ENCODE measurements around the gene VSTM4. TPM values are rescaled to one million over a fixed set of nuclear protein-coding genes. Genes with fewer than 3 reads are reported as not detected.

Gene VSTM4
- total RNA-seq, 2 donors from 2014 or later, result 0.25 to 0.38 TPM

- DNase-seq (ENCODE audit: low spot score) (no peak), ATAC-seq (no peak)
- no peaks in the 10 kb centered on the region for H3K36me3 Mint-ChIP-seq
- peaks cover 0 to 2% of the 10 kb centered on the region in 2 donors for H3K27me3 Mint-ChIP-seq
- no peak overlapping the region for H3K27ac Mint-ChIP-seq
- no peaks in the 10 kb centered on the region for H3K9me3 Mint-ChIP-seq
- no peaks in the 10 kb centered on the region for H3K4me1 Mint-ChIP-seq (ENCODE audit: low read depth in 2 of 2)
- H3K4me3 Mint-ChIP-seq, result no peak overlapping the region
Measured at GRCh38 chr10:48993627-48994026, 121.7 kb downstream of the VSTM4 start.

GRCh38 chr10:48990226-48990625 is 125.1 kb downstream of the VSTM4 start:
- no peaks in the 10 kb centered on the region for H3K9me3 Mint-ChIP-seq
- ATAC-seq, result no peak
- no peak overlapping the region for H3K4me3 Mint-ChIP-seq
- DNase-seq (ENCODE audit: low spot score), result no peak
- no peaks in the 10 kb centered on the region for H3K27me3 Mint-ChIP-seq
- no peaks in the 10 kb centered on the region for H3K4me1 Mint-ChIP-seq (ENCODE audit: low read depth in 2 of 2)
- H3K36me3 Mint-ChIP-seq, result no peaks in the 10 kb centered on the region
- H3K27ac Mint-ChIP-seq, result no peak overlapping the region

GRCh38 chr10:48985621-48986158 is 129.6 kb downstream of the VSTM4 start:
- Mint-ChIP-seq H3K36me3 (no peaks in the 10 kb centered on the region), H3K4me1 (ENCODE audit: low read depth in 2 of 2) (no peaks in the 10 kb centered on the region), H3K9me3 (no peaks in the 10 kb centered on the region), H3K4me3 (no peak overlapping the region), H3K27me3 (no peaks in the 10 kb centered on the region), H3K27ac (no peak overlapping the region)
- no peak for DNase-seq (ENCODE audit: low spot score)
- peak in 1 of 2 donors; percentile 51 for ATAC-seq

- no peaks in the 10 kb centered on the region for H3K4me1 Mint-ChIP-seq (ENCODE audit: low read depth in 2 of 2)
- H3K9me3 Mint-ChIP-seq, result no peaks in the 10 kb centered on the region
- no peaks in the 10 kb centered on the region for H3K36me3 Mint-ChIP-seq
- no peak overlapping the region for H3K27ac Mint-ChIP-seq
- H3K4me3 Mint-ChIP-seq, result no peak overlapping the region
- DNase-seq (ENCODE audit: low spot score), result no peak
- no peak for ATAC-seq
- no peaks in the 10 kb centered on the region for H3K27me3 Mint-ChIP-seq
Measured at GRCh38 chr10:48983648-48984351, 131.5 kb downstream of the VSTM4 start.

- ATAC-seq, result no peak
- H3K27me3 Mint-ChIP-seq, result no peaks in the 10 kb centered on the region
Measured at GRCh38 chr10:48982584-48982983, 132.7 kb downstream of the VSTM4 start.

GRCh38 chr10:48981310-48981907 is 133.9 kb downstream of the VSTM4 start:
- Mint-ChIP-seq H3K4me1 (ENCODE audit: low read depth in 2 of 2) (no peaks in the 10 kb centered on the region), H3K27me3 (no peaks in the 10 kb centered on the region), H3K36me3 (no peaks in the 10 kb centered on the region), H3K9me3 (no peaks in the 10 kb centered on the region), H3K4me3 (no peak overlapping the region), H3K27ac (no peak overlapping the region)
- peak; percentile 60 to 65 for ATAC-seq
- no peak for DNase-seq (ENCODE audit: low spot score)

More at GRCh38 chr10:48982584-48982983, 132.7 kb downstream of the VSTM4 start:
- H3K9me3 Mint-ChIP-seq, result no peaks in the 10 kb centered on the region
- H3K36me3 Mint-ChIP-seq, result no peaks in the 10 kb centered on the region
- no peaks in the 10 kb centered on the region for H3K4me1 Mint-ChIP-seq (ENCODE audit: low read depth in 2 of 2)
- no peak overlapping the region for H3K4me3 Mint-ChIP-seq
- no peak overlapping the region for H3K27ac Mint-ChIP-seq
- no peak for DNase-seq (ENCODE audit: low spot score)

GRCh38 chr10:48978318-48978717 is 137.0 kb downstream of the VSTM4 start:
- H3K9me3 Mint-ChIP-seq, result no peaks in the 10 kb centered on the region
- ATAC-seq, result peak in 1 of 2 donors; percentile 10
- no peak overlapping the region for H3K27ac Mint-ChIP-seq
- DNase-seq (ENCODE audit: low spot score), result no peak
- no peaks in the 10 kb centered on the region for H3K4me1 Mint-ChIP-seq (ENCODE audit: low read depth in 2 of 2)
- no peak overlapping the region for H3K4me3 Mint-ChIP-seq
- peaks cover 4 to 9% of the 10 kb centered on the region in 2 donors for H3K27me3 Mint-ChIP-seq
- H3K36me3 Mint-ChIP-seq, result no peaks in the 10 kb centered on the region

GRCh38 chr10:48976196-48976595 is 139.1 kb downstream of the VSTM4 start:
- H3K36me3 Mint-ChIP-seq, result no peaks in the 10 kb centered on the region
- no peak for ATAC-seq
- no peak for DNase-seq (ENCODE audit: low spot score)
- peaks cover 8 to 21% of the 10 kb centered on the region in 2 donors for H3K27me3 Mint-ChIP-seq
- no peak overlapping the region for H3K4me3 Mint-ChIP-seq
- no peaks in the 10 kb centered on the region for H3K9me3 Mint-ChIP-seq
- no peak overlapping the region for H3K27ac Mint-ChIP-seq
- no peaks in the 10 kb centered on the region for H3K4me1 Mint-ChIP-seq (ENCODE audit: low read depth in 2 of 2)

GRCh38 chr10:48974510-48975156 is 140.7 kb downstream of the VSTM4 start:
- H3K27ac Mint-ChIP-seq, result no peak overlapping the region
- H3K36me3 Mint-ChIP-seq, result no peaks in the 10 kb centered on the region
- H3K4me3 Mint-ChIP-seq, result no peak overlapping the region
- no peaks in the 10 kb centered on the region for H3K9me3 Mint-ChIP-seq
- ATAC-seq, result peak in 1 of 2 donors; percentile 31
- peaks cover 8 to 21% of the 10 kb centered on the region in 2 donors for H3K27me3 Mint-ChIP-seq
- no peak for DNase-seq (ENCODE audit: low spot score)
- H3K4me1 Mint-ChIP-seq (ENCODE audit: low read depth in 2 of 2), result no peaks in the 10 kb centered on the region

- Mint-ChIP-seq H3K4me3 (no peak overlapping the region), H3K4me1 (ENCODE audit: low read depth in 2 of 2) (no peaks in the 10 kb centered on the region), H3K27me3 (peaks cover 8 to 21% of the 10 kb centered on the region in 2 donors), H3K9me3 (no peaks in the 10 kb centered on the region), H3K36me3 (no peaks in the 10 kb centered on the region), H3K27ac (no peak overlapping the region)
- ATAC-seq, result no peak
- DNase-seq (ENCODE audit: low spot score), result no peak
Measured at GRCh38 chr10:48973065-48973464, 142.3 kb downstream of the VSTM4 start.

- H3K27me3 Mint-ChIP-seq, result peaks cover 9 to 26% of the 10 kb centered on the region in 2 donors
- no peak overlapping the region for H3K27ac Mint-ChIP-seq
- DNase-seq (ENCODE audit: low spot score) (no peak), ATAC-seq (no peak)
- no peak overlapping the region for H3K4me3 Mint-ChIP-seq
- no peaks in the 10 kb centered on the region for H3K9me3 Mint-ChIP-seq
- H3K4me1 Mint-ChIP-seq (ENCODE audit: low read depth in 2 of 2), result no peaks in the 10 kb centered on the region
- H3K36me3 Mint-ChIP-seq, result no peaks in the 10 kb centered on the region
Measured at GRCh38 chr10:48970654-48971053, 144.7 kb downstream of the VSTM4 start.

GRCh38 chr10:48970046-48970445 is 145.3 kb downstream of the VSTM4 start:
- no peak for DNase-seq (ENCODE audit: low spot score)
- no peaks in the 10 kb centered on the region for H3K36me3 Mint-ChIP-seq
- H3K27me3 Mint-ChIP-seq, result peaks cover 7 to 20% of the 10 kb centered on the region in 2 donors
- H3K4me3 Mint-ChIP-seq, result no peak overlapping the region
- no peaks in the 10 kb centered on the region for H3K4me1 Mint-ChIP-seq (ENCODE audit: low read depth in 2 of 2)
- no peak overlapping the region for H3K27ac Mint-ChIP-seq
- no peak for ATAC-seq
- H3K9me3 Mint-ChIP-seq, result no peaks in the 10 kb centered on the region

- Mint-ChIP-seq H3K4me3 (no peak overlapping the region), H3K27ac (no peak overlapping the region), H3K27me3 (peaks cover 5 to 18% of the 10 kb centered on the region in 2 donors), H3K4me1 (ENCODE audit: low read depth in 2 of 2) (no peaks in the 10 kb centered on the region), H3K36me3 (no peaks in the 10 kb centered on the region), H3K9me3 (no peaks in the 10 kb centered on the region)
- no peak for DNase-seq (ENCODE audit: low spot score)
- ATAC-seq, result no peak
Measured at GRCh38 chr10:48968036-48968435, 147.3 kb downstream of the VSTM4 start.

GRCh38 chr10:48965460-48965859 is 149.9 kb downstream of the VSTM4 start:
- no peaks in the 10 kb centered on the region for H3K4me1 Mint-ChIP-seq (ENCODE audit: low read depth in 2 of 2)
- ATAC-seq, result no peak
- DNase-seq (ENCODE audit: low spot score), result no peak
- no peaks in the 10 kb centered on the region for H3K36me3 Mint-ChIP-seq
- no peaks in the 10 kb centered on the region for H3K9me3 Mint-ChIP-seq
- H3K4me3 Mint-ChIP-seq, result no peak overlapping the region
- H3K27ac Mint-ChIP-seq, result no peak overlapping the region
- peaks cover 7 to 8% of the 10 kb centered on the region in 2 donors for H3K27me3 Mint-ChIP-seq
